K562 (cell line): ENCODE data around the gene MIER2. TPM values are rescaled to one million over a fixed set of nuclear protein-coding genes. Genes with fewer than 3 reads are reported as not detected.

Experiments used
- ATAC-seq: fragments of 200-7000 bp; cut with Tn5 transposase; 3 replicates; pipeline ENCODE4 v1.9.1; 2020; ENCODE audit warnings: moderate library complexity
- BruUV-seq: library from RNA; stranded (reverse); fragments of 400-500 nt; replicated peaks from 2 replicates; lab custom pipeline; 2021; lab: Mats Ljungman, UMichigan
- CTCF ChIA-PET: fragments of 300-600 bp; formaldehyde crosslinking; extraction: SDS; loops from one replicate; lab custom pipeline; 2021; ENCODE audit warnings: low intra/inter-chr PET ratio; lab: Yijun Ruan, JAX
- POLR2A ChIA-PET: fragments of 300-600, 350-650 bp; sonication (Branson Sonifier 250); formaldehyde crosslinking; extraction: SDS; loops from one replicate; lab custom pipeline; 2021; ENCODE audit warnings: antibody characterized with exemption, inconsistent platforms; lab: Yijun Ruan, JAX
- DNase-seq, 4 experiments: peaks; one replicate each; pipeline versions ENCODE4 v3.0.0 to v3.0.0-alpha.2; 2011 to 2018; ENCODE audit warnings: low spot score in 3 of 4, mixed read lengths in 3 of 4; ENCODE audit errors: extremely low read depth in 1 of 4
- FAIRE-seq: peaks from 2 replicates; lab custom pipeline; 2011; peaks lifted over from hg19 to GRCh38; lab: Jason Lieb, UNC
- H2AFZ ChIP-seq: 2 replicates; pipeline ENCODE4 v1.6.0; 2011; ENCODE audit warnings: low read depth, low read length, control low read depth, inconsistent platforms
- H3K27ac ChIP-seq: fragments of 200-600 bp; 3 replicates; pipeline ENCODE4 v1.8.0; 2011; ENCODE audit warnings: low read depth, mild to moderate bottlenecking, control low read depth, inconsistent platforms, low read length, moderate library complexity, mixed read lengths; ENCODE audit errors: extremely low read depth
- H3K27me3 ChIP-seq, 2 experiments: fragments of 300-600 bp in 1 of 2; 2 replicates in 1 of 2; 3 replicates in 1 of 2; pipeline versions ENCODE4 v1.6.0 to v1.8.0; 2011; ENCODE audit warnings: inconsistent platforms in 2 of 2, low read length in 2 of 2, mild to moderate bottlenecking in 1 of 2, mixed read lengths in 1 of 2, moderate library complexity in 1 of 2; ENCODE audit not compliant: control insufficient read depth in 2 of 2, insufficient read depth in 2 of 2
- H3K36me3 ChIP-seq: fragments of 300-600 bp; 3 replicates; pipeline ENCODE4 v1.8.0; 2011; ENCODE audit warnings: mild to moderate bottlenecking, low read length, inconsistent platforms; ENCODE audit not compliant: control insufficient read depth, insufficient read depth
- H3K4me1 ChIP-seq, 2 experiments: fragments of 200-600 bp in 1 of 2; replicated peaks in 1 of 2; 2 replicates in 1 of 2; 3 replicates in 1 of 2; pipeline versions ENCODE4 v1.5.1 to v1.8.0; 2011; ENCODE audit warnings: inconsistent platforms in 2 of 2, low read length in 2 of 2, mild to moderate bottlenecking in 1 of 2, mixed read lengths in 1 of 2, moderate library complexity in 1 of 2; ENCODE audit not compliant: control insufficient read depth in 2 of 2, insufficient read depth in 2 of 2
- H3K4me2 ChIP-seq: 2 replicates; pipeline ENCODE4 v1.6.1; 2011; ENCODE audit warnings: low read length, control low read depth, inconsistent platforms, mixed read lengths; ENCODE audit not compliant: insufficient read depth
- H3K4me3 ChIP-seq: fragments of 200-600 bp; sonication (generic), shearing (Covaris generic); 2 replicates; pipeline ENCODE4 v1.5.1; 2016; ENCODE audit warnings: control low read depth, inconsistent platforms
- H3K79me2 ChIP-seq: fragments of 200-600 bp; 3 replicates; pipeline ENCODE4 v1.8.0; 2011; ENCODE audit warnings: low read length, inconsistent platforms; ENCODE audit not compliant: control insufficient read depth, insufficient read depth
- H3K9ac ChIP-seq, 2 experiments: 2 replicates each; pipeline versions ENCODE4 v1.6.0 to v1.6.1; 2011; ENCODE audit warnings: low read depth in 2 of 2, low read length in 2 of 2, control low read depth in 1 of 2, inconsistent platforms in 1 of 2, mild to moderate bottlenecking in 1 of 2, mixed read lengths in 1 of 2; ENCODE audit not compliant: insufficient read depth in 1 of 2
- H3K9me1 ChIP-seq: one replicate; pipeline ENCODE4 v1.6.0; 2011; ENCODE audit warnings: inconsistent platforms, mild to moderate bottlenecking, low read length, moderate library complexity; ENCODE audit not compliant: control insufficient read depth, insufficient read depth
- H3K9me3 ChIP-seq: replicated peaks from 2 replicates; pipeline ENCODE4 v1.5.1; 2011; ENCODE audit warnings: low read depth, low read length, inconsistent platforms; ENCODE audit not compliant: control insufficient read depth, insufficient read depth
- H4K20me1 ChIP-seq: replicated peaks from 2 replicates; pipeline ENCODE4 v1.6.1; 2011; ENCODE audit warnings: low read length, inconsistent platforms, mixed read lengths; ENCODE audit not compliant: control insufficient read depth, insufficient read depth
- CBFA2T3 ChIP-seq: fragments of 450-650 bp; IDR thresholded peaks from 2 replicates; pipeline ENCODE4 v1.6.1; 2017
- ESRRA ChIP-seq: fragments of 450-650 bp; IDR thresholded peaks from 2 replicates; pipeline ENCODE4 v1.6.1; 2014; ENCODE audit warnings: low read depth, mild to moderate bottlenecking, moderate library complexity, borderline replicate concordance
- JUNB ChIP-seq: fragments of 450-650 bp; formaldehyde crosslinking; conservative IDR thresholded peaks from 2 replicates; pipeline ENCODE4 v1.4.0; 2020; ENCODE audit warnings: mild to moderate bottlenecking
- NFE2L1 ChIP-seq: fragments of 450-650 bp; IDR thresholded peaks from 2 replicates; pipeline ENCODE4 v1.6.1; 2016; ENCODE audit warnings: missing genetic modification characterization, low read depth, mild to moderate bottlenecking, missing compliant biosample characterization, moderate library complexity, borderline replicate concordance
- POLR2G ChIP-seq: fragments of 200-400 bp; formaldehyde crosslinking; IDR thresholded peaks from 2 replicates; pipeline ENCODE4 v1.6.1; 2017; ENCODE audit warnings: low read depth, mild to moderate bottlenecking, antibody characterized with exemption, low read length, moderate library complexity
- WGBS: fragments of 100-300 bp; shearing (Covaris generic); methylation state at CpG from one replicate; pipeline ENCODE4 v1.1.6; 2016; ENCODE audit warnings: low coverage, mixed read lengths; ENCODE audit not compliant: insufficient coverage; ENCODE audit errors: missing lambda C conversion rate; 5-methylcytosine and 5-hydroxymethylcytosine counted together
- in situ Hi-C: fragments of 300-500 bp; cut with MboI; formaldehyde crosslinking; loops from 4 replicates; pipeline ENCODE4 v1.15.0; 2018; ENCODE audit warnings: inconsistent platforms, mixed read lengths
- intact Hi-C: fragments of 100-400 bp; cut with micrococcal nuclease; formaldehyde crosslinking; loops from 2 replicates; pipeline ENCODE4 v1.14.2; 2022
- polyA plus RNA-seq, 8 experiments: library from polyadenylated mRNA; depleted of rRNA in 4 of 8; stranded (reverse) in 5 of 8; unstranded in 3 of 8; fragments of >200 nt; fragmentation: Nextera tagmentation in 2 of 8; fragmentation: Illumina TruSeq in 1 of 8; extraction: Ambion mirVana in 2 of 8; extraction: Trizol in 1 of 8; gene quantifications; 2 replicates each; pipeline versions ENCODE4 v1.2.1 to v1.2.3, GENCODE V29; 2011 to 2014; ENCODE audit warnings: inconsistent platforms in 1 of 8, missing spikeins in 1 of 8
- total RNA-seq, 7 experiments: library from RNA; depleted of rRNA in 6 of 7; stranded (reverse); fragments of >200 nt in 6 of 7; fragmentation: Illumina TruSeq in 2 of 7; extraction: Trizol in 2 of 7; gene quantifications; 2 replicates each; pipeline versions ENCODE4 v1.2.1 to v1.2.3, GENCODE V29; 2011 to 2021; ENCODE audit warnings: low replicate concordance in 1 of 7
- TF ChIP-seq, protein P1 (sequence below): fragments of 250-450 bp; sonication (Bioruptor Pico); IDR thresholded peaks from 2 replicates; pipeline ENCODE4 v1.5.0; 2021
- TF ChIP-seq, protein P2 (sequence below): IDR thresholded peaks from 2 replicates; pipeline ENCODE4 v1.6.1; 2012; ENCODE audit warnings: low read depth, low read length, improper control_type of control experiment, borderline replicate concordance
- TF ChIP-seq, protein P3 (sequence below): sonication (generic); formaldehyde crosslinking; IDR thresholded peaks from 2 replicates; pipeline ENCODE4 v1.8.1; 2023; ENCODE audit warnings: mild to moderate bottlenecking, missing genetic modification reagents

Gene MIER2
- total and polyA plus RNA-seq, 9 of the 15 experiments (the other 6 are each of a cell fraction or from before 2014, with no cell fraction given) = 0.46 to 34.7 (median 15.6) TPM

DNA sequence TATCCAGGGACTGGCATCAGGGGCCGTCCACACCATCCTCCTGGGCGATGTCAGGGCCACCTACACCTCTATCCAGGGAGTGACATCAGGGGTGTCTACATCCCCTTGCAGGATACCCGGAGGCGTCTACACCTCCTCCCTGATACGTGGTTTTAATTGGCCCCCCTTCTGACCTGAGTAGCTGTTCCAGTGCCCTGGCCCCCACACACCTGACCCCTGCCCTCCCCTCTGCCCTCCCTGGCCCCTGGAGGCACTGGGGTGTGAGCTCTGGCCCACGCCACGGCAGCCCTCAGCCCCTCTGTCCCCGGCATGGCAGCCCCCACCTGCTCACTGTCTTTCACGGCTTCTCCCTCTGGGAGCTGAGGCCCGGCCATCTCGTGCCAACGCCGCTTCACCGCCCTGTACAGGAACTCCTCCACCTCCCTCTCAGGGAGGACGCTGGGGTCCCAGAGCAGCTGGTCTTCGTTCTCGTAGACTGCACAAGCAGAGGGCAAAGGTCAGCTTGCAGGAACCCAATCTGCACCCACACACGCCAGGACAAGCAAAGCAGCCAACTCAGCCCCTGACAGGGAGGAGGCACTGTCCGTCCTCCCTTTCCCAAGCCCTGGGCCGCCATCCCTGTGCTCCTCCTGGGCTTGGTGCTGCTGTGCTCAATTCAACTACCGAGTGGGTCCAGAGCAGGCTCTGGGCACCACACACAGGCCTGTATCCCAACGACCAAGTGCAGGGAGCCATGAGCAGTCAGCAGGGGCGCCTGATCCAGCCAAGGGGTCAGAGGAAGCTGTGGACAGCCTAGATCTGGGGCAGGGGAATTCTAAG is 31.2 kb downstream of the MIER2 start:
- Histone ChIP-seq H3K4me3 (no peak overlapping the region), H3K36me3 (peaks cover 70% of the 10 kb centered on the region), H4K20me1 (no peaks in the 10 kb centered on the region), H3K4me1 (peaks cover 0 to 14% of the 10 kb centered on the region in 2 experiments; a peak in 2 of 5 replicates), H3K27ac (no peak overlapping the region), H3K4me2 (no peak overlapping the region), H3K27me3 (no peaks in the 10 kb centered on the region), H3K9me1 (peaks cover 4% of the 10 kb centered on the region), H3K9me3 (peaks cover 3% of the 10 kb centered on the region; the same call in 1 of the 2 replicates), H3K79me2 (peaks cover 19% of the 10 kb centered on the region; the same call in 2 of the 3 replicates), H2AFZ (no peak overlapping the region), H3K9ac (no peak overlapping the region)
- CTCF ChIA-PET = no interaction called here
- intact Hi-C loops (no loop called here), in situ Hi-C loops (no loop called here)
- FAIRE-seq = no peak
- no TSS peak for BruUV-seq
- no peak for DNase-seq
- TF ChIP-seq, protein P1, sequence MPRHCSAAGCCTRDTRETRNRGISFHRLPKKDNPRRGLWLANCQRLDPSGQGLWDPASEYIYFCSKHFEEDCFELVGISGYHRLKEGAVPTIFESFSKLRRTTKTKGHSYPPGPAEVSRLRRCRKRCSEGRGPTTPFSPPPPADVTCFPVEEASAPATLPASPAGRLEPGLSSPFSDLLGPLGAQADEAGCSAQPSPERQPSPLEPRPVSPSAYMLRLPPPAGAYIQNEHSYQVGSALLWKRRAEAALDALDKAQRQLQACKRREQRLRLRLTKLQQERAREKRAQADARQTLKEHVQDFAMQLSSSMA (CRISPR knock-in tag) = no peak
- TF ChIP-seq CBFA2T3 = 0 out of 2 replicates have a peak, but pooled peaks have one; percentile 7
- WGBS = 83% methylated on average over 16 of the region's 23 CpGs
- POLR2A ChIA-PET = interaction anchor here (0.6 to 1.2 kb wide), 4 partner anchors 20 to 164 kb away, joined by 3 read pairs; no protein-coding TSS in a partner anchor
- ATAC-seq = no peak

DNA sequence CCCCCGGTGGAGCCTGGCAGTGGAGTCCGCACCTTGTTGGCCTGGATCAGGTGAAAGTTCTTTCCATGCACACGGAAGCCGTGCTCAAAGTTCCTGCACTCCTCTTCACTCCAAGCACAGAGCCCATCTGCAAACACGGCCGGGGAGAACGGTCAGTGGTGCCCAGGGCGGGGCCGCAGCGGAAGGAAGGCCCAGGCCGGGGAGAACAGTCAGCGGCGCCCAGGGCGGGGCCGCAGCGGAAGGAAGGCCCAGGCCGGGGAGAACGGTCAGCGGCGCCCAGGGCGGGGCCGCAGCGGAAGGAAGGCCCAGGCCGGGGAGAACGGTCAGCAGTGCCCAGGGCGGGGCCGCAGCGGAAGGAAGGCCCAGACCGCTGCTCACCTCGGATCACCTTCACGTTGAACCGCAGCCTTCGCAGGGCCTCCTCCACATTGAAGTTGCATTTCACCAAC is 32.8 kb downstream of the MIER2 start:
- ChIA-PET CTCF (no interaction called here), POLR2A (no interaction called here)
- H3K9me3 ChIP-seq = no peaks in the 10 kb centered on the region
- DNase-seq (no peak), FAIRE-seq (no peak), ATAC-seq (no peak)
- no peak overlapping the region for H3K27ac ChIP-seq
- intact Hi-C loops = no loop called here
- H3K27me3 ChIP-seq = no peaks in the 10 kb centered on the region
- no peaks in the 10 kb centered on the region for H4K20me1 ChIP-seq
- WGBS = 92% methylated on average over 14 of the region's 33 CpGs
- peaks cover 13% of the 10 kb centered on the region; the same call in 2 of the 3 replicates for H3K79me2 ChIP-seq
- no peak overlapping the region for H3K4me2 ChIP-seq
- peak overlapping the region in 1 of 2 experiments; percentile 26; a peak in 1 of 4 replicates for H3K9ac ChIP-seq
- no TSS peak for BruUV-seq
- peaks cover 0 to 18% of the 10 kb centered on the region in 2 experiments; a peak in 2 of 5 replicates for H3K4me1 ChIP-seq
- H3K9me1 ChIP-seq = peaks cover 4% of the 10 kb centered on the region
- peaks cover 74% of the 10 kb centered on the region; the same call in 2 of the 3 replicates for H3K36me3 ChIP-seq
- in situ Hi-C loops = no loop called here
- no peak overlapping the region for H2AFZ ChIP-seq
- no peak overlapping the region for H3K4me3 ChIP-seq
- TF ChIP-seq POLR2G (0 out of 2 replicates have a peak, but pooled peaks have one; percentile 28), NFE2L1 (tag) (no peak), JUNB (CRISPR knock-in tag) (no peak), ESRRA (no peak)
- TF ChIP-seq, protein P2, sequence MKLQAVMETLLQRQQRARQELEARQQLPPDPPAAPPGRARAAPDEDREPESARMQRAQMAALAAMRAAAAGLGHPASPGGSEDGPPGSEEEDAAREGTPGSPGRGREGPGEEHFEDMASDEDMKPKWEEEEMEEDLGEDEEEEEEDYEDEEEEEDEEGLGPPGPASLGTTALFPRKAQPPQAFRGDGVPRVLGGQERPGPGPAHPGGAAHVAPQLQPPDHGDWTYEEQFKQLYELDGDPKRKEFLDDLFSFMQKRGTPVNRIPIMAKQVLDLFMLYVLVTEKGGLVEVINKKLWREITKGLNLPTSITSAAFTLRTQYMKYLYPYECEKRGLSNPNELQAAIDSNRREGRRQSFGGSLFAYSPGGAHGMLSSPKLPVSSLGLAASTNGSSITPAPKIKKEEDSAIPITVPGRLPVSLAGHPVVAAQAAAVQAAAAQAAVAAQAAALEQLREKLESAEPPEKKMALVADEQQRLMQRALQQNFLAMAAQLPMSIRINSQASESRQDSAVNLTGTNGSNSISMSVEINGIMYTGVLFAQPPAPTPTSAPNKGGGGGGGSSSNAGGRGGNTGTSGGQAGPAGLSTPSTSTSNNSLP = no peak
- TF ChIP-seq, protein P3, sequence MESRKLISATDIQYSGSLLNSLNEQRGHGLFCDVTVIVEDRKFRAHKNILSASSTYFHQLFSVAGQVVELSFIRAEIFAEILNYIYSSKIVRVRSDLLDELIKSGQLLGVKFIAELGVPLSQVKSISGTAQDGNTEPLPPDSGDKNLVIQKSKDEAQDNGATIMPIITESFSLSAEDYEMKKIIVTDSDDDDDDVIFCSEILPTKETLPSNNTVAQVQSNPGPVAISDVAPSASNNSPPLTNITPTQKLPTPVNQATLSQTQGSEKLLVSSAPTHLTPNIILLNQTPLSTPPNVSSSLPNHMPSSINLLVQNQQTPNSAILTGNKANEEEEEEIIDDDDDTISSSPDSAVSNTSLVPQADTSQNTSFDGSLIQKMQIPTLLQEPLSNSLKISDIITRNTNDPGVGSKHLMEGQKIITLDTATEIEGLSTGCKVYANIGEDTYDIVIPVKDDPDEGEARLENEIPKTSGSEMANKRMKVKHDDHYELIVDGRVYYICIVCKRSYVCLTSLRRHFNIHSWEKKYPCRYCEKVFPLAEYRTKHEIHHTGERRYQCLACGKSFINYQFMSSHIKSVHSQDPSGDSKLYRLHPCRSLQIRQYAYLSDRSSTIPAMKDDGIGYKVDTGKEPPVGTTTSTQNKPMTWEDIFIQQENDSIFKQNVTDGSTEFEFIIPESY (CRISPR knock-in tag) = peak; percentile 52; the same call in 1 of the 2 replicates
